Nephron progenitor cell (in vitro differentiated cells): Measurements from ENCODE around the gene ITPR1.

Source experiments
- DNase-seq: peaks from one replicate; pipeline ENCODE4 v3.0.0; 2021
- H3K27ac Mint-ChIP-seq: 2 replicates; pipeline ENCODE4 v1.8.0; 2021; ENCODE audit warnings: mild to moderate bottlenecking, moderate library complexity, mixed read lengths
- H3K27me3 Mint-ChIP-seq: 2 replicates; pipeline ENCODE4 v1.8.0; 2021; ENCODE audit warnings: mild to moderate bottlenecking, low read depth, mixed read lengths; ENCODE audit not compliant: poor library complexity
- H3K36me3 Mint-ChIP-seq: 2 replicates; pipeline ENCODE4 v1.8.0; 2021; ENCODE audit warnings: low read depth, mixed read lengths
- H3K4me1 Mint-ChIP-seq: 2 replicates; pipeline ENCODE4 v1.8.0; 2021; ENCODE audit warnings: mixed read lengths
- H3K4me3 Mint-ChIP-seq: 2 replicates; pipeline ENCODE4 v1.8.0; 2021; ENCODE audit warnings: mild to moderate bottlenecking, moderate library complexity, mixed read lengths
- H3K9me3 Mint-ChIP-seq: 2 replicates; pipeline ENCODE4 v1.8.0; 2021; ENCODE audit warnings: mild to moderate bottlenecking, moderate library complexity, mixed read lengths
- TF ChIP-seq, protein P1 (sequence below): fragments of 200-600 bp; sonication (generic); IDR thresholded peaks from 2 replicates; pipeline ENCODE4 v1.5.0; 2021; ENCODE audit warnings: antibody characterized with exemption

ITPR1 gene

DNA sequence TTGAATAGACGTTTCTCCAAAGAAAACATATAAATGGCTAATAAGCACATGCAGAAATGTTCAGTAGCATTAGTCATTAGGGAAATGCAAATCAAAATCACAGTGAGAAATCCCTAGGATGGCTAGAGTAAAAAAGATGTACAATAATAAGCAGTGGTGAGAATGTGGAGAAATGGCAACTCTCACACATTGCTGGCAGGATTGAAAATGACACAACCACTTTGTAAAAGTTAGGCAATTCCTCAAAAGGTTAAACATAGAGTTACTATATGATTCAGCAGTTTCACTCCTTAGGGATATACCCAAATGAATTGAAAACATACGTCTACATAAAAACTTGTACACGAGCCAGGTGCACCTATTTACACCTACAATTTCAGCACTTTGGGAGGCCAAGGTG, 108.7 kb downstream of the ITPR1 start:
- Mint-ChIP-seq H3K4me3 (no peak overlapping the region), H3K27ac (no peak overlapping the region), H3K36me3 (peaks cover 40% of the 10 kb centered on the region), H3K4me1 (peaks cover 77% of the 10 kb centered on the region), H3K27me3 (no peaks in the 10 kb centered on the region), H3K9me3 (peaks cover 26% of the 10 kb centered on the region)
- TF ChIP-seq, protein P1, sequence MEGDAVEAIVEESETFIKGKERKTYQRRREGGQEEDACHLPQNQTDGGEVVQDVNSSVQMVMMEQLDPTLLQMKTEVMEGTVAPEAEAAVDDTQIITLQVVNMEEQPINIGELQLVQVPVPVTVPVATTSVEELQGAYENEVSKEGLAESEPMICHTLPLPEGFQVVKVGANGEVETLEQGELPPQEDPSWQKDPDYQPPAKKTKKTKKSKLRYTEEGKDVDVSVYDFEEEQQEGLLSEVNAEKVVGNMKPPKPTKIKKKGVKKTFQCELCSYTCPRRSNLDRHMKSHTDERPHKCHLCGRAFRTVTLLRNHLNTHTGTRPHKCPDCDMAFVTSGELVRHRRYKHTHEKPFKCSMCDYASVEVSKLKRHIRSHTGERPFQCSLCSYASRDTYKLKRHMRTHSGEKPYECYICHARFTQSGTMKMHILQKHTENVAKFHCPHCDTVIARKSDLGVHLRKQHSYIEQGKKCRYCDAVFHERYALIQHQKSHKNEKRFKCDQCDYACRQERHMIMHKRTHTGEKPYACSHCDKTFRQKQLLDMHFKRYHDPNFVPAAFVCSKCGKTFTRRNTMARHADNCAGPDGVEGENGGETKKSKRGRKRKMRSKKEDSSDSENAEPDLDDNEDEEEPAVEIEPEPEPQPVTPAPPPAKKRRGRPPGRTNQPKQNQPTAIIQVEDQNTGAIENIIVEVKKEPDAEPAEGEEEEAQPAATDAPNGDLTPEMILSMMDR: no peak
- no peak for DNase-seq

- H3K9me3 Mint-ChIP-seq: peaks cover 26% of the 10 kb centered on the region
- peaks cover 64% of the 10 kb centered on the region for H3K4me1 Mint-ChIP-seq
- no peak overlapping the region for H3K27ac Mint-ChIP-seq
- peaks cover 49% of the 10 kb centered on the region for H3K36me3 Mint-ChIP-seq
- H3K4me3 Mint-ChIP-seq: no peak overlapping the region
- H3K27me3 Mint-ChIP-seq: no peaks in the 10 kb centered on the region
- DNase-seq: no peak
- TF ChIP-seq, protein P1: no peak
Measured at GRCh38 chr3:4604693-4605092, 111.5 kb downstream of the ITPR1 start.

GRCh38 chr3:4606911-4607310, 113.8 kb downstream of the ITPR1 start:
- H3K4me3 Mint-ChIP-seq: no peak overlapping the region
- peaks cover 8% of the 10 kb centered on the region for H3K9me3 Mint-ChIP-seq
- TF ChIP-seq, protein P1: no peak
- peaks cover 50% of the 10 kb centered on the region for H3K4me1 Mint-ChIP-seq
- H3K27ac Mint-ChIP-seq: peak overlapping the region; percentile 37
- peaks cover 35% of the 10 kb centered on the region for H3K36me3 Mint-ChIP-seq
- DNase-seq: no peak
- H3K27me3 Mint-ChIP-seq: no peaks in the 10 kb centered on the region

DNA sequence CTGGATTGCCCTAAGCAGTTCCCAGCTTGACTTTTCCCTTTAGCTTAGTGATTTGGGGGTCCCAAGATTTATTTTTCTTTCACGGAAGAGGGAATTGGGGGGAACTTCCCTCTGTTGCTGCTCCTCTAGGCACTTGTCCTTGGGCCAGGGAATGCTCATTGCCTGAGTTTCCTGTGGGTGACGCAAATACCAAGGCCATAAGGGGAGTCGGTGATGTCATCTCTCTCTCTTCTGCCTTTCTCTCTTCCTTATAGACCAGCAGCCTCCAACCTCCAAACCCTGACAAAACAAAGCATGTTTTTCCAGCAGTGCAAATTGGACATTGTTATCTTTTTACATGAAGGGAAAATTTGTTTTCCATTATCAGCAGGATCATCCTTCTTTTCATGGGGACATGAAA, 120.2 kb downstream of the ITPR1 start:
- peaks cover 39% of the 10 kb centered on the region for H3K4me1 Mint-ChIP-seq
- H3K9me3 Mint-ChIP-seq: peaks cover 6% of the 10 kb centered on the region
- H3K27me3 Mint-ChIP-seq: no peaks in the 10 kb centered on the region
- H3K27ac Mint-ChIP-seq: no peak overlapping the region
- DNase-seq: no peak
- H3K36me3 Mint-ChIP-seq: peaks cover 57% of the 10 kb centered on the region
- TF ChIP-seq, protein P1: no peak
- H3K4me3 Mint-ChIP-seq: no peak overlapping the region

DNA sequence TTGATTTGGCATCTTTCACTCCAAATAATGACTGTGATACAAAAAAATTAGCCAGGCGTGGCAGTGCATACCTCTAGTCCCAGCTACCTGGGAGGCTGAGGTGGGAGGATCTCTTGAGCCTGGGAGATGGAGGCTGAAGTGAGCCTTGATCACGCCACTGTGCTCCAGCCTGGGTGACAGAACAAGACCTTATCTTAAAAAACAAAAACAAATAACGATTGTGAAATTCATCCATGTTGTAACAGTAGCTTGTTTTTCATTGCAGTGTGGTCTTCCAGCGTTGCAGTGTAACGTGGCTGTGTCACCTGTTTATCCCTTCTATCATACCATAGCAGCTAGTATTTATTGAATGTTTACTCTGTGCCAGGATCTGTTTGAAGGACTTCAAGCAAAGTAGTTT, 120.9 kb downstream of the ITPR1 start:
- H3K36me3 Mint-ChIP-seq: peaks cover 61% of the 10 kb centered on the region
- DNase-seq: no peak
- no peak overlapping the region for H3K4me3 Mint-ChIP-seq
- H3K27me3 Mint-ChIP-seq: peaks cover under 1% of the 10 kb centered on the region
- peaks cover 43% of the 10 kb centered on the region for H3K4me1 Mint-ChIP-seq
- H3K27ac Mint-ChIP-seq: peak overlapping the region; percentile 80
- peaks cover 7% of the 10 kb centered on the region for H3K9me3 Mint-ChIP-seq
- TF ChIP-seq, protein P1: no peak

GRCh38 chr3:4614927-4615326, 121.8 kb downstream of the ITPR1 start:
- DNase-seq: no peak
- peak overlapping the region; percentile 80 for H3K27ac Mint-ChIP-seq
- peaks cover 2% of the 10 kb centered on the region for H3K27me3 Mint-ChIP-seq
- TF ChIP-seq, protein P1: no peak
- peaks cover 12% of the 10 kb centered on the region for H3K9me3 Mint-ChIP-seq
- no peak overlapping the region for H3K4me3 Mint-ChIP-seq
- peaks cover 38% of the 10 kb centered on the region for H3K4me1 Mint-ChIP-seq
- peaks cover 62% of the 10 kb centered on the region for H3K36me3 Mint-ChIP-seq
